ENCODE measurements around the gene NANOGP8. TPM values are rescaled to one million over a fixed set of nuclear protein-coding genes. Genes with fewer than 3 reads are reported as not detected.

NANOGP8 gene
- total RNA-seq, 2 donors from 2014 or later = 1.6 TPM; not detected in 1

- Histone ChIP-seq H3K4me3 (no peak overlapping the region), H3K9me3 (no peaks in the 10 kb centered on the region)
- WGBS, 2 donors = 91 to 96% methylated on average over 1 of the region's 1 CpG
These were observed 41.1 kb upstream of the NANOGP8 start for GRCh38 chr15:35126236-35126635.

GRCh38 chr15:35123743-35124142 lies 38.6 kb upstream of the NANOGP8 start:
- H3K27me3 ChIP-seq = no peaks in the 10 kb centered on the region
- no peaks in the 10 kb centered on the region for H3K9me3 ChIP-seq
- H3K27ac ChIP-seq = no peak overlapping the region
- H3K36me3 ChIP-seq (replicated peaks in 1 of 2; ENCODE audit: insufficient read depth in 1 of 2, low read depth in 2 of 2) = no peaks in the 10 kb centered on the region
- ATAC-seq (no peak), DNase-seq (no peak)
- H3K4me3 ChIP-seq = no peak overlapping the region
- intact Hi-C loops (cut with DNase I) = no loop called here
- H3K4me1 ChIP-seq = peaks cover 16% of the 10 kb centered on the region
- no peak for TF ChIP-seq CTCF (IDR thresholded peaks at IDR 0.05)
- no peak for TF ChIP-seq POLR2A (IDR thresholded peaks at IDR 0.05)

More at GRCh38 chr15:35126236-35126635, 41.1 kb upstream of the NANOGP8 start:
- no peak for TF ChIP-seq CTCF (IDR thresholded peaks at IDR 0.05)
- H3K4me1 ChIP-seq = no peaks in the 10 kb centered on the region
- no peak for ATAC-seq
- intact Hi-C loops (cut with DNase I) = no loop called here
- no peaks in the 10 kb centered on the region for H3K36me3 ChIP-seq (replicated peaks in 1 of 2; ENCODE audit: insufficient read depth in 1 of 2, low read depth in 2 of 2)
- DNase-seq = no peak
- H3K27me3 ChIP-seq = no peaks in the 10 kb centered on the region
- no peak overlapping the region for H3K27ac ChIP-seq

GRCh38 chr15:35121611-35122359 lies 36.7 kb upstream of the NANOGP8 start:
- Histone ChIP-seq H3K36me3 (replicated peaks in 1 of 2; ENCODE audit: insufficient read depth in 1 of 2, low read depth in 2 of 2) (no peaks in the 10 kb centered on the region), H3K4me1 (peaks cover 17% of the 10 kb centered on the region), H3K9me3 (no peaks in the 10 kb centered on the region), H3K27ac (no peak overlapping the region), H3K27me3 (no peaks in the 10 kb centered on the region), H3K4me3 (no peak overlapping the region)
- TF ChIP-seq CTCF (IDR thresholded peaks at IDR 0.05) = no peak
- TF ChIP-seq POLR2A (IDR thresholded peaks at IDR 0.05) = no peak
- 95 to 98% methylated on average over 26 to 44 of the region's 47 CpGs for WGBS, 2 donors
- ATAC-seq (no peak), DNase-seq (no peak)
- intact Hi-C loops (cut with DNase I) = no loop called here

- Histone ChIP-seq H3K27ac (no peak overlapping the region), H3K36me3 (replicated peaks in 1 of 2; ENCODE audit: insufficient read depth in 1 of 2, low read depth in 2 of 2) (no peaks in the 10 kb centered on the region), H3K4me1 (peaks cover 17% of the 10 kb centered on the region), H3K27me3 (no peaks in the 10 kb centered on the region), H3K9me3 (no peaks in the 10 kb centered on the region), H3K4me3 (no peak overlapping the region)
- ATAC-seq (no peak), DNase-seq (no peak)
- intact Hi-C loops (cut with DNase I) = no loop called here
- TF ChIP-seq POLR2A (IDR thresholded peaks at IDR 0.05) = no peak
- TF ChIP-seq CTCF (IDR thresholded peaks at IDR 0.05) = no peak
- WGBS, 2 donors = 53 to 59% methylated on average over 6 of the region's 6 CpGs
These were observed 35.1 kb upstream of the NANOGP8 start for GRCh38 chr15:35120173-35120572.

- DNase-seq = no peak
- Histone ChIP-seq H3K27me3 (no peaks in the 10 kb centered on the region), H3K9me3 (no peaks in the 10 kb centered on the region), H3K4me1 (peaks cover 17% of the 10 kb centered on the region), H3K27ac (no peak overlapping the region), H3K4me3 (no peak overlapping the region), H3K36me3 (replicated peaks in 1 of 2; ENCODE audit: insufficient read depth in 1 of 2, low read depth in 2 of 2) (no peaks in the 10 kb centered on the region)
- TF ChIP-seq POLR2A (IDR thresholded peaks at IDR 0.05) = no peak
- no peak for TF ChIP-seq CTCF (IDR thresholded peaks at IDR 0.05)
- intact Hi-C loops (cut with DNase I) = no loop called here
- 12 to 13% methylated on average over 2 of the region's 2 CpGs for WGBS, 2 donors
- ATAC-seq = no peak
These were observed 33.9 kb upstream of the NANOGP8 start for GRCh38 chr15:35118960-35119359.

All from body of pancreas (tissue), 4 donors.